Measurements from ENCODE around the gene TPRN. TPM values are rescaled to one million over a fixed set of nuclear protein-coding genes. Genes with fewer than 3 reads are reported as not detected.

Gene TPRN
- total RNA-seq, 1 donor from 2014 or later: 16.0 TPM

DNA sequence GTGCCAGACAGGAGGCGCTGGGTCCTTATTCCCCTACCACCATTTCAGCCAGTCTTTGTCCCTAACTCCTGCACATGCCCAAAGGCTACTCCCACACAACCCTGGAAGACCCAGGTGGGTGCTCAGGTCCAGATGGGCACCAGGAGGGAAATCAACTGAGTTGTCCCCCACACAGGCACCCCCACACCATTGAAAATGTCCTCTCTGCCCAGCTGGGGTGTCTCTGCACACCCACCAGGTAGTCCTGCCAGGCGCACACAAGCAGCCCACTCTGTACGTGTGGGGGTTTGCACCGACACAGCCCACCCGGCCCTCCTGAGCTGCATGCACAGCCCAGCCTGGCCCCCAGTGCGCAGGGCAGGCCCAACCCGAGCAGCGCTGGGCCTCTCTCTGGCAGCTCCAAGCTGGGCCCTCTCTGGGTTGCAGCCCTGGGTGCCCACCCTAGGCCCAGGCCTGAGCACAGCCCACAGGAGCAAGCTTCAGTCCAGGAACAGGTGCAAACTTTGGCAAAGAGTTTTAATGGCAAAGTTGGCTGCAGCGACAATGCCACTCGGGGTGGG is 19.3 kb upstream of the TPRN start:
- no peaks in the 10 kb centered on the region for H3K36me3 Mint-ChIP-seq (ENCODE audit: low read depth, unreplicated experiment)
- Histone ChIP-seq H4K20me1 (ENCODE audit: insufficient read depth, low read length) (peaks cover 8% of the 10 kb centered on the region), H3K27ac (ENCODE audit: low read depth, low read length) (no peak overlapping the region), H3K9me3 (ENCODE audit: insufficient read depth, low read depth, low read length) (no peaks in the 10 kb centered on the region), H3K9ac (ENCODE audit: low read length) (no peak overlapping the region), H3K4me2 (ENCODE audit: low read length) (no peak overlapping the region), H3K4me1 (ENCODE audit: insufficient read depth, low read length) (peaks cover 20% of the 10 kb centered on the region), H3K79me2 (ENCODE audit: insufficient read depth, low read length) (no peaks in the 10 kb centered on the region), H3K36me3 (ENCODE audit: insufficient read depth, low read length) (no peaks in the 10 kb centered on the region), H3K4me3 (ENCODE audit: insufficient read depth, low read depth, low read length) (no peak overlapping the region), H2AFZ (ENCODE audit: low read depth, low read length) (no peak overlapping the region), H3K27me3 (ENCODE audit: insufficient read depth, low read length) (no peaks in the 10 kb centered on the region)
- H3K27ac Mint-ChIP-seq (ENCODE audit: unreplicated experiment): no peak overlapping the region
- no peak for DNase-seq (ENCODE audit: low read depth)
- peaks cover 6% of the 10 kb centered on the region for H3K4me1 Mint-ChIP-seq (ENCODE audit: low read depth, unreplicated experiment)
- no peaks in the 10 kb centered on the region for H3K9me3 Mint-ChIP-seq (ENCODE audit: unreplicated experiment)
- no peak for FAIRE-seq
- TF ChIP-seq EZH2 (IDR thresholded peaks at IDR 0.05; ENCODE audit: insufficient read depth, low read length) (no peak), CTCF (IDR thresholded peaks at IDR 0.05; ENCODE audit: insufficient read depth, low read depth, low read length) (no peak)
- H3K27me3 Mint-ChIP-seq (ENCODE audit: low read depth, unreplicated experiment): no peaks in the 10 kb centered on the region
- no peak overlapping the region for H3K4me3 Mint-ChIP-seq (ENCODE audit: unreplicated experiment)

- no peak overlapping the region for H3K27ac Mint-ChIP-seq (ENCODE audit: unreplicated experiment)
- Histone ChIP-seq H3K4me2 (ENCODE audit: low read length) (peak overlapping the region; percentile 44), H3K27me3 (ENCODE audit: insufficient read depth, low read length) (no peaks in the 10 kb centered on the region), H3K36me3 (ENCODE audit: insufficient read depth, low read length) (no peaks in the 10 kb centered on the region), H3K79me2 (ENCODE audit: insufficient read depth, low read length) (no peaks in the 10 kb centered on the region), H3K4me1 (ENCODE audit: insufficient read depth, low read length) (peaks cover 17% of the 10 kb centered on the region), H3K9ac (ENCODE audit: low read length) (no peak overlapping the region), H3K9me3 (ENCODE audit: insufficient read depth, low read depth, low read length) (no peaks in the 10 kb centered on the region), H4K20me1 (ENCODE audit: insufficient read depth, low read length) (peaks cover 8% of the 10 kb centered on the region), H3K4me3 (ENCODE audit: insufficient read depth, low read depth, low read length) (no peak overlapping the region), H3K27ac (ENCODE audit: low read depth, low read length) (no peak overlapping the region), H2AFZ (ENCODE audit: low read depth, low read length) (no peak overlapping the region)
- H3K9me3 Mint-ChIP-seq (ENCODE audit: unreplicated experiment): no peaks in the 10 kb centered on the region
- FAIRE-seq (no peak), DNase-seq (ENCODE audit: low read depth) (peak; percentile 18)
- no peaks in the 10 kb centered on the region for H3K36me3 Mint-ChIP-seq (ENCODE audit: low read depth, unreplicated experiment)
- TF ChIP-seq CTCF (IDR thresholded peaks at IDR 0.05; ENCODE audit: insufficient read depth, low read depth, low read length): no peak
- no peak for TF ChIP-seq EZH2 (IDR thresholded peaks at IDR 0.05; ENCODE audit: insufficient read depth, low read length)
- H3K4me1 Mint-ChIP-seq (ENCODE audit: low read depth, unreplicated experiment): peaks cover 6% of the 10 kb centered on the region
- no peaks in the 10 kb centered on the region for H3K27me3 Mint-ChIP-seq (ENCODE audit: low read depth, unreplicated experiment)
- H3K4me3 Mint-ChIP-seq (ENCODE audit: unreplicated experiment): no peak overlapping the region
These were observed 18.3 kb upstream of the TPRN start for GRCh38 chr9:137218754-137219271.

DNA sequence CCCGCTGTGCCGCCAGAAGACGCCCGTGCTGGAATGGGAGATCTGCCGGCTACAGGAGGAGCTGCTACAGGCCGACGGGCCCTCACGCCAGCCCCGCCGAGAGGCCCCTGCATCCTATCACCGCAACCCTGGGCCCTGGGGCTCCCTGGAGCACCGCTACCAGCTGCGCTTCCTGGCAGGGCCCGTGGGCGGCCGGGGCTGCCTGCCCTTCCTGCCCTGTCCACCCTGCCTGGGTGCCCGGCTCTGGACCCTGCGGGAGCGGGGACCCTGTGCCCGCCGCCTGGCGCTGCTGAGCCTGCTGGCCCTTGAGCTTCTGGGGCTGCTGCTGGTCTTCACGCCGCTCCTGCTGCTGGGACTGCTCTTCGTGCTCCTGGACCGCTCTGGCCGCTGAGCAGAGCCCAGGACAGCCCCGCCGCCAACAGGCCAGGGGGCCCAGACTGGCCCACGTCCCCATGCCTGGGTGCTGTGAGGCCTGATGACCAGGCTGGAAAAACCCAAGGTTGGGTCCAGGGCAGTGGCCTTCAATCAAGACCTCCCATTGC is 17.7 kb upstream of the TPRN start:
- Histone ChIP-seq H3K36me3 (ENCODE audit: insufficient read depth, low read length) (no peaks in the 10 kb centered on the region), H3K27ac (ENCODE audit: low read depth, low read length) (no peak overlapping the region), H3K79me2 (ENCODE audit: insufficient read depth, low read length) (no peaks in the 10 kb centered on the region), H3K9ac (ENCODE audit: low read length) (no peak overlapping the region), H3K27me3 (ENCODE audit: insufficient read depth, low read length) (no peaks in the 10 kb centered on the region), H4K20me1 (ENCODE audit: insufficient read depth, low read length) (peaks cover 8% of the 10 kb centered on the region), H3K9me3 (ENCODE audit: insufficient read depth, low read depth, low read length) (no peaks in the 10 kb centered on the region), H3K4me1 (ENCODE audit: insufficient read depth, low read length) (peaks cover 15% of the 10 kb centered on the region), H2AFZ (ENCODE audit: low read depth, low read length) (no peak overlapping the region), H3K4me2 (ENCODE audit: low read length) (peak overlapping the region; percentile 44), H3K4me3 (ENCODE audit: insufficient read depth, low read depth, low read length) (no peak overlapping the region)
- Mint-ChIP-seq H3K27me3 (ENCODE audit: low read depth, unreplicated experiment) (no peaks in the 10 kb centered on the region), H3K4me3 (ENCODE audit: unreplicated experiment) (no peak overlapping the region), H3K27ac (ENCODE audit: unreplicated experiment) (no peak overlapping the region), H3K4me1 (ENCODE audit: low read depth, unreplicated experiment) (peaks cover 6% of the 10 kb centered on the region), H3K9me3 (ENCODE audit: unreplicated experiment) (no peaks in the 10 kb centered on the region), H3K36me3 (ENCODE audit: low read depth, unreplicated experiment) (no peaks in the 10 kb centered on the region)
- DNase-seq (ENCODE audit: low read depth) (no peak), FAIRE-seq (no peak)
- TF ChIP-seq EZH2 (IDR thresholded peaks at IDR 0.05; ENCODE audit: insufficient read depth, low read length): no peak
- no peak for TF ChIP-seq CTCF (IDR thresholded peaks at IDR 0.05; ENCODE audit: insufficient read depth, low read depth, low read length)
